Measurements from ENCODE around the gene ATP5ME.

Gene ATP5ME

GRCh38 chr4:666822-667544, 7.1 kb downstream of the ATP5ME start:
- no peak for DNase-seq

GRCh38 chr4:666436-666810, 7.7 kb downstream of the ATP5ME start:
- no peak for DNase-seq

GRCh38 chr4:665751-666435, 8.2 kb downstream of the ATP5ME start:
- DNase-seq, result no peak

GRCh38 chr4:665381-665750, 8.7 kb downstream of the ATP5ME start:
- DNase-seq, result no peak

GRCh38 chr4:664713-665231, 9.3 kb downstream of the ATP5ME start:
- no peak for DNase-seq

GRCh38 chr4:663438-664428, 10.3 kb downstream of the ATP5ME start:
- no peak for DNase-seq

GRCh38 chr4:663046-663437, 11.0 kb downstream of the ATP5ME start:
- no peak for DNase-seq

GRCh38 chr4:661881-662761, 12.0 kb downstream of the ATP5ME start:
- DNase-seq, result no peak

GRCh38 chr4:661231-661630, 12.8 kb downstream of the ATP5ME start:
- no peak for DNase-seq

- no peak for DNase-seq
These were observed 13.7 kb downstream of the ATP5ME start for GRCh38 chr4:660401-660800.

- DNase-seq, result no peak
These were observed 14.2 kb downstream of the ATP5ME start for GRCh38 chr4:659851-660250.

- no peak for DNase-seq
These were observed 15.1 kb downstream of the ATP5ME start for GRCh38 chr4:658681-659667.

- no peak for DNase-seq
These were observed 16.0 kb downstream of the ATP5ME start for GRCh38 chr4:657834-658667.

- no peak for DNase-seq
These were observed 16.7 kb downstream of the ATP5ME start for GRCh38 chr4:657338-657833.

- DNase-seq, result no peak
These were observed 17.4 kb downstream of the ATP5ME start for GRCh38 chr4:656436-657337.

- no peak for DNase-seq
These were observed 18.5 kb downstream of the ATP5ME start for GRCh38 chr4:655464-656151.

- DNase-seq, result no peak
These were observed 19.1 kb downstream of the ATP5ME start for GRCh38 chr4:654871-655463.

GRCh38 chr4:654503-654845, 19.6 kb downstream of the ATP5ME start:
- no peak for DNase-seq
